DOHH2 (cell line): Measurements from ENCODE around the gene AATF.

ENCODE experiments used
- H3F3A ChIP-seq: fragments of 200-600 bp; sonication (generic), shearing (Covaris generic); 2 replicates; pipeline ENCODE4 v1.6.0; 2016; ENCODE audit warnings: antibody characterized with exemption, mild to moderate bottlenecking; ENCODE audit not compliant: control insufficient read depth, insufficient read depth
- H3K27ac ChIP-seq: fragments of 200-600 bp; sonication (generic); 2 replicates; pipeline ENCODE4 v1.5.1; 2014; ENCODE audit warnings: low read depth, mild to moderate bottlenecking, low read length, moderate library complexity
- H3K27me3 ChIP-seq: fragments of 200-600 bp; sonication (generic); 2 replicates; pipeline ENCODE4 v1.6.1; 2014; ENCODE audit warnings: mild to moderate bottlenecking, low read length, mixed read lengths; ENCODE audit not compliant: control insufficient read depth
- H3K36me3 ChIP-seq: fragments of 200-600 bp; sonication (generic); 2 replicates; pipeline ENCODE4 v1.6.1; 2014; ENCODE audit warnings: mild to moderate bottlenecking, low read length, moderate library complexity, mixed read lengths; ENCODE audit not compliant: control insufficient read depth
- H3K4me1 ChIP-seq: fragments of 200-600 bp; sonication (generic); 2 replicates; pipeline ENCODE4 v1.6.1; 2014; ENCODE audit warnings: mild to moderate bottlenecking, low read length, mixed read lengths; ENCODE audit not compliant: control insufficient read depth
- H3K4me2 ChIP-seq: fragments of 200-600 bp; sonication (generic); 2 replicates; pipeline ENCODE4 v1.6.0; 2014; ENCODE audit warnings: mild to moderate bottlenecking, low read length, moderate library complexity
- H3K4me3 ChIP-seq: fragments of 200-600 bp; sonication (generic); 2 replicates; pipeline ENCODE4 v1.5.1; 2014; ENCODE audit warnings: mild to moderate bottlenecking, low read length, mixed read lengths
- H3K79me2 ChIP-seq: fragments of 200-600 bp; sonication (generic); 2 replicates; pipeline ENCODE4 v1.6.1; 2014; ENCODE audit warnings: mild to moderate bottlenecking, low read length, mixed read lengths; ENCODE audit not compliant: control insufficient read depth
- H3K9me2 ChIP-seq: fragments of 200-600 bp; sonication (generic); replicated peaks from 2 replicates; pipeline ENCODE4 v1.6.1; 2014; ENCODE audit warnings: mild to moderate bottlenecking, low read length, mixed read lengths; ENCODE audit not compliant: control insufficient read depth
- H3K9me3 ChIP-seq: fragments of 200-600 bp; sonication (generic); 2 replicates; pipeline ENCODE4 v1.6.1; 2014; ENCODE audit warnings: antibody characterized with exemption, low read length, mixed read lengths; ENCODE audit not compliant: control insufficient read depth, insufficient read depth
- H4K20me1 ChIP-seq: fragments of 200-600 bp; sonication (generic); 2 replicates; pipeline ENCODE4 v1.6.0; 2014; ENCODE audit warnings: low read depth, mild to moderate bottlenecking, antibody characterized with exemption, low read length, moderate library complexity; ENCODE audit not compliant: control insufficient read depth, insufficient read depth
- CTCF ChIP-seq: fragments of 200-600 bp; sonication (generic); IDR thresholded peaks from one replicate; pipeline ENCODE4 v1.5.1; 2014; ENCODE audit warnings: antibody characterized with exemption, mild to moderate bottlenecking, low read depth, low read length; ENCODE audit not compliant: poor library complexity, severe bottlenecking
- EZH2phosphoT487 ChIP-seq: fragments of 200-600 bp; sonication (generic); IDR thresholded peaks from 2 replicates; pipeline ENCODE4 v1.6.1; 2017; ENCODE audit warnings: borderline replicate concordance, mild to moderate bottlenecking, antibody characterized with exemption, low read length, moderate library complexity, mixed read lengths

The AATF gene

GRCh38 chr17:36949461-36949927, 740 bp downstream of the AATF start:
- no peaks in the 10 kb centered on the region for H3K9me2 ChIP-seq
- peak overlapping the region; percentile 98 for H3K4me2 ChIP-seq
- peak overlapping the region; percentile 63 for H3K27ac ChIP-seq
- H3K79me2 ChIP-seq, result peaks cover 55% of the 10 kb centered on the region
- peaks cover 57% of the 10 kb centered on the region for H3K36me3 ChIP-seq
- peaks cover 34% of the 10 kb centered on the region for H3K27me3 ChIP-seq
- 0 out of 2 replicates have a peak, but pooled peaks cover 2% of the 10 kb centered on the region for H3F3A ChIP-seq
- no peak for TF ChIP-seq EZH2phosphoT487
- TF ChIP-seq CTCF, result no peak
- H3K9me3 ChIP-seq, result no peaks in the 10 kb centered on the region
- peaks cover 33% of the 10 kb centered on the region for H3K4me1 ChIP-seq
- H4K20me1 ChIP-seq, result peaks cover 8% of the 10 kb centered on the region; the same call in 1 of the 2 replicates
- peak overlapping the region; percentile 91 for H3K4me3 ChIP-seq

- peaks cover 29% of the 10 kb centered on the region for H3K27me3 ChIP-seq
- H3F3A ChIP-seq, result no peaks in the 10 kb centered on the region
- H3K79me2 ChIP-seq, result peaks cover 58% of the 10 kb centered on the region
- peak overlapping the region; percentile 91 for H3K4me3 ChIP-seq
- H3K36me3 ChIP-seq, result peaks cover 61% of the 10 kb centered on the region
- peaks cover 8% of the 10 kb centered on the region; the same call in 1 of the 2 replicates for H4K20me1 ChIP-seq
- no peak overlapping the region for H3K27ac ChIP-seq
- H3K9me3 ChIP-seq, result no peaks in the 10 kb centered on the region
- no peaks in the 10 kb centered on the region for H3K9me2 ChIP-seq
- H3K4me1 ChIP-seq, result peaks cover 33% of the 10 kb centered on the region
- H3K4me2 ChIP-seq, result peak overlapping the region; percentile 98
- TF ChIP-seq EZH2phosphoT487 (no peak), CTCF (no peak)
Measured at GRCh38 chr17:36950027-36950426, 1.3 kb downstream of the AATF start.

- Histone ChIP-seq H3F3A (no peaks in the 10 kb centered on the region), H3K9me2 (no peaks in the 10 kb centered on the region), H3K9me3 (no peaks in the 10 kb centered on the region), H3K4me3 (peak overlapping the region; percentile 91), H3K27me3 (peaks cover 16% of the 10 kb centered on the region), H3K27ac (no peak overlapping the region), H3K79me2 (peaks cover 65% of the 10 kb centered on the region), H3K4me2 (peak overlapping the region; percentile 98), H3K4me1 (peaks cover 33% of the 10 kb centered on the region), H4K20me1 (peaks cover 12% of the 10 kb centered on the region; the same call in 1 of the 2 replicates), H3K36me3 (peaks cover 72% of the 10 kb centered on the region)
- TF ChIP-seq CTCF (no peak), EZH2phosphoT487 (no peak)
Measured at GRCh38 chr17:36951084-36951789, 2.5 kb downstream of the AATF start.
